ENCODE results near the gene PCBP4.
A peak's percentile ranks its signal among the peaks of the same experiment; 100 is the strongest.

PCBP4 gene

GRCh38 chr3:51947215-51947900, 19.9 kb downstream of the PCBP4 start:
- TF ChIP-seq, protein P1, sequence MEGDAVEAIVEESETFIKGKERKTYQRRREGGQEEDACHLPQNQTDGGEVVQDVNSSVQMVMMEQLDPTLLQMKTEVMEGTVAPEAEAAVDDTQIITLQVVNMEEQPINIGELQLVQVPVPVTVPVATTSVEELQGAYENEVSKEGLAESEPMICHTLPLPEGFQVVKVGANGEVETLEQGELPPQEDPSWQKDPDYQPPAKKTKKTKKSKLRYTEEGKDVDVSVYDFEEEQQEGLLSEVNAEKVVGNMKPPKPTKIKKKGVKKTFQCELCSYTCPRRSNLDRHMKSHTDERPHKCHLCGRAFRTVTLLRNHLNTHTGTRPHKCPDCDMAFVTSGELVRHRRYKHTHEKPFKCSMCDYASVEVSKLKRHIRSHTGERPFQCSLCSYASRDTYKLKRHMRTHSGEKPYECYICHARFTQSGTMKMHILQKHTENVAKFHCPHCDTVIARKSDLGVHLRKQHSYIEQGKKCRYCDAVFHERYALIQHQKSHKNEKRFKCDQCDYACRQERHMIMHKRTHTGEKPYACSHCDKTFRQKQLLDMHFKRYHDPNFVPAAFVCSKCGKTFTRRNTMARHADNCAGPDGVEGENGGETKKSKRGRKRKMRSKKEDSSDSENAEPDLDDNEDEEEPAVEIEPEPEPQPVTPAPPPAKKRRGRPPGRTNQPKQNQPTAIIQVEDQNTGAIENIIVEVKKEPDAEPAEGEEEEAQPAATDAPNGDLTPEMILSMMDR (conservative IDR thresholded peaks at IDR 0.05; ENCODE audit: low read length) = no peak
- DNase-seq (ENCODE audit: low read depth) = no peak

DNA sequence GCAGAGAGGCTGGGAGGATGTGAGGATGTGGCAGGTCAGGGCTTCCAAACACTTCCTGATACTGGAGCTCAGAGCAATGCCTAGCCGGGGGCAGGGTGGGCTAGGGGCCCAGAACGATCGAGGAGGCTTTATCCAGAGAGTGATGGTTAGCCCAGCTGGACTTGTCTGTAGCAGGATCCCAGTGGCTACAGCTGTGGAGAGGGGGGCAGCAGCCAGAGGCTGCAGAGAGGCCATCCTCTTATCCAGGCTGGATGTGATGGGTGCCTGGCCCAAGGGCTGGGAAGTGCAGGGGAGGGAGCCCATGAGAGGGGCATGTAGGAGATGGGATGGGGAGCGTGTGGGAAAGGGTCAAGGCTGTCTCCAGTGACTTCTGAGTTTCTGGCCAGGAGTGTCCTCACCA, 20.5 kb downstream of the PCBP4 start:
- DNase-seq (ENCODE audit: low read depth) = no peak
- H3K4me3 ChIP-seq (ENCODE audit: low read length) = no peak overlapping the region
- TF ChIP-seq, protein P1 (conservative IDR thresholded peaks at IDR 0.05; ENCODE audit: low read length) = no peak

More at GRCh38 chr3:51947215-51947900, 19.9 kb downstream of the PCBP4 start:
- H3K4me3 ChIP-seq (ENCODE audit: low read length) = no peak overlapping the region

DNA sequence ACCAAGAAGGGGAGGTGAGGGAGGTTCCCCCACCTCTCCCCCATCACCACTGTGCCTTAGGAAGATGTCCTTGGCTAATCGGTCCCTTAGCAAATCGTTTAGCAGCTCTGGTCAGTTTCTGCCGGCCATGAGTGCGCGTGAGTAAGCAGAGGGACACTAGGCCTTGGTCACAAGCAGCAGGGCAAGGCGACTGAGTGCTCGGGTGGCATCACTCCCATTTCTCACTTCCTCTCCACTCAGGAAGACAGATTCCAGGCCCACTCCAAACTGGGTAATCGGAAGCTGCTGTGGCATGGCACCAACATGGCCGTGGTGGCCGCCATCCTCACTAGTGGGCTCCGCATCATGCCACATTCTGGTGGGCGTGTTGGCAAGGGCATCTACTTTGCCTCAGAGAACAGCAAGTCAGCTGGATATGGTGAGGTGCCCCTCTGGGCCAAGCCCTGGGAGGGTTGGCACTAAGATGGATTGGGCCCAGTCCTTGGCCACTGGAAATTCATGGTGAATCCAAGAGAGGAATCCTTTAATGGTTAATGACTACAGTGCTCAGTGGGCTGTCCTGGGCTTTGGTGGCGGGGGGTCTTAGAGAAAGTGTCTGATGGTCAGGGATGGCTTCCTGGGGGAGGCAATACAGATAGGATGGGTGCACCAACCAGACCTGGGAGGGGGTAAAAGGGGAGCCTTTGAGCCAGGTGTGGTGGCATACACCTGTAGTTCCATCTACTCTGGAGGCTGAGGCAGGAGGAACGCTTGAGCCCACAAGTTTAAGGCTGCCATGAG, 21.1 kb downstream of the PCBP4 start:
- no peak for DNase-seq (ENCODE audit: low read depth)
- TF ChIP-seq, protein P1 (conservative IDR thresholded peaks at IDR 0.05; ENCODE audit: low read length) = no peak
- no peak overlapping the region for H3K4me3 ChIP-seq (ENCODE audit: low read length)

GRCh38 chr3:51945031-51945840, 22.0 kb downstream of the PCBP4 start:
- H3K4me3 ChIP-seq (ENCODE audit: low read length) = no peak overlapping the region
- TF ChIP-seq, protein P1 (conservative IDR thresholded peaks at IDR 0.05; ENCODE audit: low read length) = no peak
- DNase-seq (ENCODE audit: low read depth) = no peak

DNA sequence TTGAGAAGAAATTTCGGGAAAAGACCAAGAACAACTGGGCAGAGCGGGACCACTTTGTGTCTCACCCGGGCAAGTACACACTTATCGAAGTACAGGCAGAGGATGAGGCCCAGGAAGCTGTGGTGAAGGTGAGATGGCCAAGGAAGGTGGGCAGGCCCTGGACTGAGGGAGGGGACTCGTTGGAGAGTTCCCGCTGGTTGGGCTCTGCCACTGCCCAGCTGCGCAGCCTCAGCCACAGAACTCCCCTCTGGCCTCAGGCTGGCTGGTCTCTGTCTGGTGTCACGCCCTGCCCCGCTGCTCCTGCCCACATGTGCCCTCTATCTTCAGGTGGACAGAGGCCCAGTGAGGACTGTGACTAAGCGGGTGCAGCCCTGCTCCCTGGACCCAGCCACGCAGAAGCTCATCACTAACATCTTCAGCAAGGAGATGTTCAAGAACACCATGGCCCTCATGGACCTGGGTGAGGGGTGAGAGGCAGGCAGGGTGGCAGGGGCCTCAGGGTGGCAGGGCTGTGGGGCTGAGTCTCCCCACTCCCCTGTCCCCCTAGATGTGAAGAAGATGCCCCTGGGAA, 22.7 kb downstream of the PCBP4 start:
- no peak for DNase-seq (ENCODE audit: low read depth)
- TF ChIP-seq, protein P1 (conservative IDR thresholded peaks at IDR 0.05; ENCODE audit: low read length) = no peak
- H3K4me3 ChIP-seq (ENCODE audit: low read length) = no peak overlapping the region

DNA sequence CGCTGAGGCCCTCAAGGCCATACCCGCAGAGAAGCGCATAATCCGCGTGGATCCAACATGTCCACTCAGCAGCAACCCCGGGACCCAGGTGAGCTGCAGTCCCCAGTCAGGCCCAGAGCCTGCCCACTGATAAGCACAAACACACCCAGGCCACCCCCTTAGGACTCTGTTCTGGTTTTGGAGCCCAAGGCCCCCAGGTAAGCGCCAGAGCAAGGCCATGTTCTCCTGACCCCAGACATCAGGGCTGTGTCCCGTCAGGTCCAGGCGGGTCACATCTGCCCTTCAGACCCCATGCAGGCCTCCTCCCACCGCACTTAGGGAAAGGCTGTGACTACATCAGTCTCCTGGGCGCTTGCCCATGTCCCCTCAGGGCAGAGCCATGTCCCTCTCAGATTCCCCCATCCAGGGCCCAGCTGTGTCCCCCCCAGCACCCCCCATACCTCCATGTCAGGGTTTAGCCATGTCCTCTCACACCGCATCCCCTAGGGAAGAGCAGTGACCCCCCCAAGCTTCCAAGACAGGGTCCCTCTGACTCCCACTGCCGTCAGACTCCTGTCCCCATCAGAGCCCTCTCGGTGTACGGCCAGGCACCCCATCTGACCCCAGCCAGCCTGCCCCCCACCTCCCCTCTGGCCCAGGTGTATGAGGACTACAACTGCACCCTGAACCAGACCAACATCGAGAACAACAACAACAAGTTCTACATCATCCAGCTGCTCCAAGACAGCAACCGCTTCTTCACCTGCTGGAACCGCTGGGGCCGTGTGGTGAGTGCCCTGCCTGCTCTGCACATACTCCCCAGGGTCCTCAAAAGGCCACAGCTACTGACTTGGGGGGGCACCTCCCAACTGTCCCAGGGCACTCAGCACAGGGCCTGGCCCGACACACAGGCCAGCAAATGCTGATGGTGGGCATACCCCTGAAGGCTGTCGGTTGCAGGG, 23.5 kb downstream of the PCBP4 start:
- H3K4me3 ChIP-seq (ENCODE audit: low read length) = peak overlapping the region; percentile 66
- no peak for DNase-seq (ENCODE audit: low read depth)
- TF ChIP-seq, protein P1 (conservative IDR thresholded peaks at IDR 0.05; ENCODE audit: low read length) = no peak

Measured in AG10803 (cell line).